ENCODE data around the gene MUC3A.
"Not testable (repeated sequence)": the region's sequence is repeated elsewhere in the genome, so short reads cannot be mapped to it uniquely, and the experiment has no call there.

MUC3A gene

DNA sequence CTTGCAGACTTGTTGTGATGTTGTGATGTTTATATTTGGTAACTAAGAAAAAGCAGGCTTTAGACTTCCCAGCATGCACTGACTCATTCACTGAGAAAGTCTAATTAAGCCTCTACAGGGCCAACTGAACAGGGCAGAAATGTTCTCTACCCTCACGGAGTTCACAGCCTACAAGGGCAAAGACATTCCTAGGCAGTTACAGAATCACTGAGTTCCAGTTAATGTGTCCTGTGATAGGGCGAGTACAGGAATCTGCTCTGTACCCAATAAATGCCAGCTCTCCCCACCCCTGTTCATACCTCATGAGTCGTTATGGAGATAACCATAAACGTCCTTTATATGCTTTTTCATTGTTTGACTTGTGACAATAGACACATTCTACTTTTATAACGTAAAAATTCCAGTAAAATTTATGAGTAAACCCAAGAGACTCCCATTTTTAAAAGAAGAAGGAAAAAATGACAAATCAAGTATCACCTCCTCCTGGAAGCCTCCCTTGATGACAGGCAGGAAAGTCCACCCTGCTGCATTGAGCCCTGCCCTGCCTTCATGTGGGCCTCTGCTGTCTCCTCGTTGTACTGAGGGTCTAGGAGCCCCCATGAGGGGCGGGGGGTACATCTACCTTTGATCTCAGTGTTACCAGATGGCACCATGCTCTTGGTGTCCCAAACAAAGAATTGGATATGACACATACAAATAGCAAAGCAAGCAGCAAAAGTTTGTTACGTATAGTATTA is 34.3 kb downstream of the MUC3A start:
- Histone ChIP-seq H3K27ac (ENCODE audit: low read length) (no peak overlapping the region), H3K79me2 (ENCODE audit: insufficient read depth, low read length) (no peaks in the 10 kb centered on the region), H2AFZ (ENCODE audit: low read depth, low read length) (no peak overlapping the region), H3K27me3 (ENCODE audit: insufficient read depth, low read length, poor library complexity) (no peaks in the 10 kb centered on the region), H3K9me3 (ENCODE audit: insufficient read depth, low read length, severe bottlenecking) (no peaks in the 10 kb centered on the region), H3K4me2 (ENCODE audit: insufficient read depth, low read length) (no peak overlapping the region), H3K4me3 (ENCODE audit: low read depth in 1 of 2, low read length in 2 of 2) (no peak overlapping the region), H3K9ac (ENCODE audit: low read depth, low read length) (no peak overlapping the region), H3K4me1 (ENCODE audit: insufficient read depth, low read length) (no peaks in the 10 kb centered on the region), H3K36me3 (ENCODE audit: insufficient read depth, low read length) (no peaks in the 10 kb centered on the region), H4K20me1 (ENCODE audit: insufficient read depth, low read length) (no peaks in the 10 kb centered on the region)
- ATAC-seq (ENCODE audit: insufficient read depth, low read depth) (no peak), DNase-seq (no peak)
- TF ChIP-seq, protein P1, sequence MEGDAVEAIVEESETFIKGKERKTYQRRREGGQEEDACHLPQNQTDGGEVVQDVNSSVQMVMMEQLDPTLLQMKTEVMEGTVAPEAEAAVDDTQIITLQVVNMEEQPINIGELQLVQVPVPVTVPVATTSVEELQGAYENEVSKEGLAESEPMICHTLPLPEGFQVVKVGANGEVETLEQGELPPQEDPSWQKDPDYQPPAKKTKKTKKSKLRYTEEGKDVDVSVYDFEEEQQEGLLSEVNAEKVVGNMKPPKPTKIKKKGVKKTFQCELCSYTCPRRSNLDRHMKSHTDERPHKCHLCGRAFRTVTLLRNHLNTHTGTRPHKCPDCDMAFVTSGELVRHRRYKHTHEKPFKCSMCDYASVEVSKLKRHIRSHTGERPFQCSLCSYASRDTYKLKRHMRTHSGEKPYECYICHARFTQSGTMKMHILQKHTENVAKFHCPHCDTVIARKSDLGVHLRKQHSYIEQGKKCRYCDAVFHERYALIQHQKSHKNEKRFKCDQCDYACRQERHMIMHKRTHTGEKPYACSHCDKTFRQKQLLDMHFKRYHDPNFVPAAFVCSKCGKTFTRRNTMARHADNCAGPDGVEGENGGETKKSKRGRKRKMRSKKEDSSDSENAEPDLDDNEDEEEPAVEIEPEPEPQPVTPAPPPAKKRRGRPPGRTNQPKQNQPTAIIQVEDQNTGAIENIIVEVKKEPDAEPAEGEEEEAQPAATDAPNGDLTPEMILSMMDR (IDR thresholded peaks at IDR 0.05; ENCODE audit: borderline replicate concordance, extremely low read depth, low read length, poor library complexity, severe bottlenecking): no peak
- no peak for TF ChIP-seq EZH2 (IDR thresholded peaks at IDR 0.05; ENCODE audit: borderline replicate concordance, low read depth, low read length, severe bottlenecking)

DNA sequence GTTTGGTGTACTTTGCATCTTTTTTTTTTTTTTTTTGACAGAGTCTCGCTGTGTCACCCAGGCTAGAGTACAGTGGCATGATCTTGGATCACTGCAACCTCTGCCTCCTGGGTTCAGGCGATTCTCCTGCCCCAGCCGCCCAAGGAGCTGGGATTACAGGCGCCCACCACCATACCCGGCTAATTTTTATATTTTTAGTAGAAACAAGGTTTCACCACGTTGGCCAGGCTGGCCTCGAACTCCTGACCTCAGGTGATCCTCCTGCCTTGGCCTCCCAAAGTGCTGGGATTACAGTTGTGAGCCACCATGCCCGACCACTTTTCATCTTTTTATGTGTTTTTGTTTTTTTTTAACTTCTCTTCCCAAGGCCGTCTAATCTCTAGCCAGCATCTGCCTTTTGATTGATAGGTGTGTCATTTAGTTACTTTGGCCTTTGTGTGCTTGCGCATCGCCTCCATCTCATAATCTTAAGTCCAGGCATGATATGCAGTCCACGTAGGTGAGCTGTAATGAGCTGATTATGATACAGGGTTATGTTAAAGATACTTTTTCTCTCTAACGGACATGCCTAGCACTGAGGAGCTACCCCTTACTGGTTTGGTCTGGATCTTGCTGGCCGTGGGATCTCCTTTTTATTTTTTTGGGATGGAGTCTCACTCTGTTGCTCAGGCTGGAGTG is 35.0 kb downstream of the MUC3A start:
- not testable (repeated sequence) for ATAC-seq (ENCODE audit: insufficient read depth, low read depth); H3K27me3 ChIP-seq (ENCODE audit: insufficient read depth, low read length, poor library complexity); H3K4me3 ChIP-seq (ENCODE audit: low read depth in 1 of 2, low read length in 2 of 2); H3K27ac ChIP-seq (ENCODE audit: low read length); H3K36me3 ChIP-seq (ENCODE audit: insufficient read depth, low read length); H2AFZ ChIP-seq (ENCODE audit: low read depth, low read length); H3K4me1 ChIP-seq (ENCODE audit: insufficient read depth, low read length); H3K9ac ChIP-seq (ENCODE audit: low read depth, low read length); DNase-seq; H4K20me1 ChIP-seq (ENCODE audit: insufficient read depth, low read length); H3K9me3 ChIP-seq (ENCODE audit: insufficient read depth, low read length, severe bottlenecking); H3K4me2 ChIP-seq (ENCODE audit: insufficient read depth, low read length); H3K79me2 ChIP-seq (ENCODE audit: insufficient read depth, low read length)

DNA sequence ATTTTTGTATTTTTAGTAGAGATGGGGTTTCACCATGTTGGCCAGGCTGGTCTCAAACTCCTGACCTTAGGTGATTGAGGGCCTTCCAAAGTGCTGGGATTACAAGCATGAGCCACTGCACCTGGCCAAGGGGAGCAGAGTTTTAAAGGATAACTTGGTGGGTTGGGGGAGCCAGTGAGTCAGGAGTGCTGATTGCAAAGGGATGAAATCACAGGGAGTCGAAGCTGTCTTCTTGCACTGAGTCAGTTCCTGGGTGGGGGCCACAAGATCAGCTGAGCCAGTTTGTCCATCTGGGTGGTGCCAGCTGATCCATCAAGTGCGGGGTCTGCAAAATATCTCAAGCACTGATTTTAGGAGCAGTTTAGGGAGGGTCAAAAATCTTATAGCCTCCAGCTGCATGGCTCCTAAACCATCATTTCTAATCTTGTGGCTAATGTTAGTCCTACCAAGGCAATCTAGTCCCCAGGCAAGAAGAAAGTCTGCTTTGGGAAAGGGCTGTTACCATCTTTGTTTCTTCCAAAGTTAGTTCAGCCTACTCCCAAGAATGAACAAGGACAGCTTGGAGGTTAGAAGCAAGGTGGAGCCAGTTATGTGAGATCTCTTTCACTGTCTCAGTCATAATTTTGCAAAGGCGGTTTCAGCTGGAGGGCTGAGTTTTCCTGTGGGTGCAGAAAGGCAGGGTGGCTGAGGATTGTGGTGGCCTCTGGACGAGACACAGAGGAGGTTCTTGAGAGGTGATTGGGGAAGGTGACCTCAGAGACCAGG is 35.9 kb downstream of the MUC3A start:
- not testable (repeated sequence) for H3K79me2 ChIP-seq (ENCODE audit: insufficient read depth, low read length); ATAC-seq (ENCODE audit: insufficient read depth, low read depth); H3K27me3 ChIP-seq (ENCODE audit: insufficient read depth, low read length, poor library complexity); H3K4me3 ChIP-seq (ENCODE audit: low read depth in 1 of 2, low read length in 2 of 2); H3K4me2 ChIP-seq (ENCODE audit: insufficient read depth, low read length); H2AFZ ChIP-seq (ENCODE audit: low read depth, low read length); H3K27ac ChIP-seq (ENCODE audit: low read length); H4K20me1 ChIP-seq (ENCODE audit: insufficient read depth, low read length); H3K9ac ChIP-seq (ENCODE audit: low read depth, low read length); H3K9me3 ChIP-seq (ENCODE audit: insufficient read depth, low read length, severe bottlenecking); H3K36me3 ChIP-seq (ENCODE audit: insufficient read depth, low read length); DNase-seq; H3K4me1 ChIP-seq (ENCODE audit: insufficient read depth, low read length)

DNA sequence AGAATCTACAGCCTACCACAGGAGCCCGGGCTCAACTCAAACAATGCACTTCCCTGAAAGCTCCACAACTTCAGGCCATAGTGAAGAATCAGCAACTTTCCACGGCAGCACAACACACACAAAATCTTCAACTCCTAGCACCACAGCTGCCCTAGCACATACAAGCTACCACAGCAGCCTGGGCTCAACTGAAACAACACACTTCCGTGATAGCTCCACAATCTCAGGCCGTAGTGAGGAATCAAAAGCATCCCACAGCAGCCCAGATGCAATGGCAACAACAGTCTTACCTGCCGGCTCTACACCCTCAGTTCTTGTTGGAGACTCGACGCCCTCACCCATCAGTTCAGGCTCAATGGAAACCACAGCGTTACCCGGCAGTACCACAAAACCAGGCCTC is 42.3 kb downstream of the MUC3A start:
- H3K27ac ChIP-seq (ENCODE audit: low read length): no peak overlapping the region
- H2AFZ ChIP-seq (ENCODE audit: low read depth, low read length): no peak overlapping the region
- no peak for TF ChIP-seq EZH2 (IDR thresholded peaks at IDR 0.05; ENCODE audit: borderline replicate concordance, low read depth, low read length, severe bottlenecking)
- TF ChIP-seq, protein P1 (IDR thresholded peaks at IDR 0.05; ENCODE audit: borderline replicate concordance, extremely low read depth, low read length, poor library complexity, severe bottlenecking): no peak
- H3K36me3 ChIP-seq (ENCODE audit: insufficient read depth, low read length): no peaks in the 10 kb centered on the region
- no peak overlapping the region for H3K4me3 ChIP-seq (ENCODE audit: low read depth in 1 of 2, low read length in 2 of 2)
- no peak overlapping the region for H3K9ac ChIP-seq (ENCODE audit: low read depth, low read length)
- H3K4me2 ChIP-seq (ENCODE audit: insufficient read depth, low read length): no peak overlapping the region
- no peaks in the 10 kb centered on the region for H4K20me1 ChIP-seq (ENCODE audit: insufficient read depth, low read length)
- DNase-seq (no peak), ATAC-seq (ENCODE audit: insufficient read depth, low read depth) (no peak)
- H3K9me3 ChIP-seq (ENCODE audit: insufficient read depth, low read length, severe bottlenecking): no peaks in the 10 kb centered on the region
- H3K79me2 ChIP-seq (ENCODE audit: insufficient read depth, low read length): no peaks in the 10 kb centered on the region
- H3K4me1 ChIP-seq (ENCODE audit: insufficient read depth, low read length): no peaks in the 10 kb centered on the region
- H3K27me3 ChIP-seq (ENCODE audit: insufficient read depth, low read length, poor library complexity): no peaks in the 10 kb centered on the region

DNA sequence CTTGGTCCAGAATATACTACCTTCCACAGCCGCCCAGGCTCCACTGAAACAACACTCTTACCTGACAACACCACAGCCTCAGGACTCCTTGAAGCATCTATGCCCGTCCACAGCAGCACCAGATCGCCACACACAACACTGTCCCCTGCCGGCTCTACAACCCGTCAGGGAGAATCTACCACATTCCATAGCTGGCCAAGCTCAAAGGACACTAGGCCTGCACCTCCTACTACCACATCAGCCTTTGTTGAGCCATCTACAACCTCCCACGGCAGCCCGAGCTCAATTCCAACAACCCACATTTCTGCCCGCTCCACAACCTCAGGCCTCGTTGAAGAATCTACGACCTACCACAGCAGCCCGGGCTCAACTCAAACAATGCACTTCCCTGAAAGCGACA is 42.9 kb downstream of the MUC3A start:
- not testable (repeated sequence) for DNase-seq; H3K27ac ChIP-seq (ENCODE audit: low read length); H3K4me3 ChIP-seq (ENCODE audit: low read depth in 1 of 2, low read length in 2 of 2); H3K4me1 ChIP-seq (ENCODE audit: insufficient read depth, low read length); ATAC-seq (ENCODE audit: insufficient read depth, low read depth); H3K27me3 ChIP-seq (ENCODE audit: insufficient read depth, low read length, poor library complexity); H3K79me2 ChIP-seq (ENCODE audit: insufficient read depth, low read length); H4K20me1 ChIP-seq (ENCODE audit: insufficient read depth, low read length); H2AFZ ChIP-seq (ENCODE audit: low read depth, low read length); H3K36me3 ChIP-seq (ENCODE audit: insufficient read depth, low read length); H3K9me3 ChIP-seq (ENCODE audit: insufficient read depth, low read length, severe bottlenecking); H3K4me2 ChIP-seq (ENCODE audit: insufficient read depth, low read length); H3K9ac ChIP-seq (ENCODE audit: low read depth, low read length)

DNA sequence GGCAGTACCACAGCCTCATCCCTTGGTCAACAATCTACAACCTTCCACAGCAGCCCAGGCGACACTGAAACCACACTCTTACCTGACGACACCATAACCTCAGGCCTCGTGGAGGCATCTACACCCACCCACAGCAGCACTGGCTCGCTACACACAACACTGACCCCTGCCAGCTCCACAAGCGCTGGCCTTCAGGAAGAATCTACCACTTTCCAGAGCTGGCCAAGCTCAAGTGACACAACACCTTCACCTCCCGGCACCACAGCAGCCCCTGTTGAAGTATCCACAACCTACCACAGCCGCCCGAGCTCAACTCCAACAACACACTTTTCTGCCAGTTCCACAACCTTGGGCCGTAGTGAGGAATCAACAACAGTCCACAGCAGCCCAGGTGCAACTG is 45.3 kb downstream of the MUC3A start:
- H3K9me3 ChIP-seq (ENCODE audit: insufficient read depth, low read length, severe bottlenecking); H2AFZ ChIP-seq (ENCODE audit: low read depth, low read length); H3K79me2 ChIP-seq (ENCODE audit: insufficient read depth, low read length); H3K27ac ChIP-seq (ENCODE audit: low read length); H3K4me2 ChIP-seq (ENCODE audit: insufficient read depth, low read length); H3K4me1 ChIP-seq (ENCODE audit: insufficient read depth, low read length); H3K4me3 ChIP-seq (ENCODE audit: low read depth in 1 of 2, low read length in 2 of 2); H3K36me3 ChIP-seq (ENCODE audit: insufficient read depth, low read length); H3K9ac ChIP-seq (ENCODE audit: low read depth, low read length); H3K27me3 ChIP-seq (ENCODE audit: insufficient read depth, low read length, poor library complexity); ATAC-seq (ENCODE audit: insufficient read depth, low read depth); DNase-seq; H4K20me1 ChIP-seq (ENCODE audit: insufficient read depth, low read length): not testable (repeated sequence)

Measured in DND-41 (cell line).